Ishikawa (cell line): Measurements from ENCODE around the gene COL23A1.

ENCODE experiments used
- CEBPB ChIP-seq: IDR thresholded peaks from 2 replicates; pipeline ENCODE4 v1.6.1; 2012
- CREB1 ChIP-seq: IDR thresholded peaks from 2 replicates; pipeline ENCODE4 v1.6.1; 2012; ENCODE audit warnings: low read depth
- EGR1 ChIP-seq: IDR thresholded peaks from 2 replicates; pipeline ENCODE4 v1.6.1; 2012
- EP300 ChIP-seq: IDR thresholded peaks from 2 replicates; pipeline ENCODE4 v1.6.1; 2012; ENCODE audit warnings: borderline replicate concordance
- FOXM1 ChIP-seq: IDR thresholded peaks from 2 replicates; pipeline ENCODE4 v1.6.1; 2012; ENCODE audit warnings: low read depth, borderline replicate concordance
- MAX ChIP-seq: IDR thresholded peaks from 2 replicates; pipeline ENCODE4 v1.6.1; 2012
- NFIC ChIP-seq: IDR thresholded peaks from 2 replicates; pipeline ENCODE4 v1.6.1; 2012
- RAD21 ChIP-seq: IDR thresholded peaks from 2 replicates; pipeline ENCODE4 v1.6.1; 2012; ENCODE audit warnings: low read depth
- TAF1 ChIP-seq: IDR thresholded peaks from 2 replicates; pipeline ENCODE4 v1.6.1; 2012; ENCODE audit warnings: low read depth, mild to moderate bottlenecking
- TCF12 ChIP-seq: IDR thresholded peaks from 2 replicates; pipeline ENCODE4 v1.6.1; 2012; ENCODE audit warnings: low read depth
- TEAD4 ChIP-seq: IDR thresholded peaks from 2 replicates; pipeline ENCODE4 v1.6.1; 2012
- YY1 ChIP-seq: IDR thresholded peaks from 2 replicates; pipeline ENCODE4 v1.6.1; 2012; ENCODE audit warnings: low read depth
- TF ChIP-seq, protein P1 (sequence below): IDR thresholded peaks from 2 replicates; pipeline ENCODE4 v1.6.1; 2012; ENCODE audit warnings: low read depth, mild to moderate bottlenecking
- TF ChIP-seq, protein P2 (sequence below): IDR thresholded peaks from 2 replicates; pipeline ENCODE4 v1.6.1; 2012

- no peak for TF ChIP-seq CREB1
- TF ChIP-seq EP300, result no peak
- no peak for TF ChIP-seq RAD21
- no peak for TF ChIP-seq YY1
- TF ChIP-seq FOXM1, result no peak
- TF ChIP-seq MAX, result no peak
- no peak for TF ChIP-seq EGR1
- TF ChIP-seq, protein P1, sequence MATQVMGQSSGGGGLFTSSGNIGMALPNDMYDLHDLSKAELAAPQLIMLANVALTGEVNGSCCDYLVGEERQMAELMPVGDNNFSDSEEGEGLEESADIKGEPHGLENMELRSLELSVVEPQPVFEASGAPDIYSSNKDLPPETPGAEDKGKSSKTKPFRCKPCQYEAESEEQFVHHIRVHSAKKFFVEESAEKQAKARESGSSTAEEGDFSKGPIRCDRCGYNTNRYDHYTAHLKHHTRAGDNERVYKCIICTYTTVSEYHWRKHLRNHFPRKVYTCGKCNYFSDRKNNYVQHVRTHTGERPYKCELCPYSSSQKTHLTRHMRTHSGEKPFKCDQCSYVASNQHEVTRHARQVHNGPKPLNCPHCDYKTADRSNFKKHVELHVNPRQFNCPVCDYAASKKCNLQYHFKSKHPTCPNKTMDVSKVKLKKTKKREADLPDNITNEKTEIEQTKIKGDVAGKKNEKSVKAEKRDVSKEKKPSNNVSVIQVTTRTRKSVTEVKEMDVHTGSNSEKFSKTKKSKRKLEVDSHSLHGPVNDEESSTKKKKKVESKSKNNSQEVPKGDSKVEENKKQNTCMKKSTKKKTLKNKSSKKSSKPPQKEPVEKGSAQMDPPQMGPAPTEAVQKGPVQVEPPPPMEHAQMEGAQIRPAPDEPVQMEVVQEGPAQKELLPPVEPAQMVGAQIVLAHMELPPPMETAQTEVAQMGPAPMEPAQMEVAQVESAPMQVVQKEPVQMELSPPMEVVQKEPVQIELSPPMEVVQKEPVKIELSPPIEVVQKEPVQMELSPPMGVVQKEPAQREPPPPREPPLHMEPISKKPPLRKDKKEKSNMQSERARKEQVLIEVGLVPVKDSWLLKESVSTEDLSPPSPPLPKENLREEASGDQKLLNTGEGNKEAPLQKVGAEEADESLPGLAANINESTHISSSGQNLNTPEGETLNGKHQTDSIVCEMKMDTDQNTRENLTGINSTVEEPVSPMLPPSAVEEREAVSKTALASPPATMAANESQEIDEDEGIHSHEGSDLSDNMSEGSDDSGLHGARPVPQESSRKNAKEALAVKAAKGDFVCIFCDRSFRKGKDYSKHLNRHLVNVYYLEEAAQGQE, result no peak
- TF ChIP-seq TCF12, result no peak
- no peak for TF ChIP-seq CEBPB
- TF ChIP-seq TAF1, result no peak
- no peak for TF ChIP-seq NFIC
- no peak for TF ChIP-seq TEAD4
- TF ChIP-seq, protein P2, sequence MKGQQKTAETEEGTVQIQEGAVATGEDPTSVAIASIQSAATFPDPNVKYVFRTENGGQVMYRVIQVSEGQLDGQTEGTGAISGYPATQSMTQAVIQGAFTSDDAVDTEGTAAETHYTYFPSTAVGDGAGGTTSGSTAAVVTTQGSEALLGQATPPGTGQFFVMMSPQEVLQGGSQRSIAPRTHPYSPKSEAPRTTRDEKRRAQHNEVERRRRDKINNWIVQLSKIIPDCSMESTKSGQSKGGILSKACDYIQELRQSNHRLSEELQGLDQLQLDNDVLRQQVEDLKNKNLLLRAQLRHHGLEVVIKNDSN, result no peak
Measured at GRCh38 chr5:178297751-178298150, 292.4 kb downstream of the COL23A1 start.
